Loucy (cell line): ENCODE data around the gene NRXN3.

Experiments
- H2AFZ ChIP-seq: fragments of 200-600 bp; sonication (generic); 2 replicates; pipeline ENCODE4 v1.6.0; 2016; ENCODE audit warnings: antibody characterized with exemption, mild to moderate bottlenecking, low read length, moderate library complexity
- H3F3A ChIP-seq: fragments of 200-600 bp; 2 replicates; pipeline ENCODE4 v1.6.0; 2016; ENCODE audit warnings: antibody characterized with exemption, low read depth, mild to moderate bottlenecking
- H3K27me3 ChIP-seq: fragments of 200-600 bp; sonication (generic); 2 replicates; pipeline ENCODE4 v1.6.1; 2014; ENCODE audit warnings: low read length, mild to moderate bottlenecking; ENCODE audit not compliant: insufficient read depth, poor library complexity, severe bottlenecking
- H3K36me3 ChIP-seq: fragments of 200-600 bp; sonication (generic); 2 replicates; pipeline ENCODE4 v1.6.1; 2016; ENCODE audit warnings: low read length; ENCODE audit not compliant: insufficient read depth
- H3K4me1 ChIP-seq: fragments of 200-600 bp; sonication (generic); 2 replicates; pipeline ENCODE4 v1.5.1; 2014; ENCODE audit warnings: low read length, mild to moderate bottlenecking; ENCODE audit not compliant: insufficient read depth, poor library complexity, severe bottlenecking
- H3K4me2 ChIP-seq: fragments of 200-600 bp; sonication (generic); 2 replicates; pipeline ENCODE4 v1.6.0; 2014; ENCODE audit warnings: antibody characterized with exemption, low read length, low read depth, mild to moderate bottlenecking; ENCODE audit not compliant: poor library complexity, severe bottlenecking
- H3K4me3 ChIP-seq: fragments of 200-600 bp; sonication (generic); 2 replicates; pipeline ENCODE4 v1.5.1; 2014; ENCODE audit warnings: low read length, mild to moderate bottlenecking, mixed read lengths; ENCODE audit not compliant: poor library complexity, severe bottlenecking
- H3K79me2 ChIP-seq: fragments of 200-600 bp; sonication (generic); 2 replicates; pipeline ENCODE4 v1.6.1; 2014; ENCODE audit warnings: low read length; ENCODE audit not compliant: insufficient read depth
- H3K9ac ChIP-seq: fragments of 200-600 bp; sonication (generic); 2 replicates; pipeline ENCODE4 v1.6.0; 2014; ENCODE audit warnings: mild to moderate bottlenecking, low read depth, low read length, moderate library complexity; ENCODE audit not compliant: poor library complexity, severe bottlenecking
- H3K9me2 ChIP-seq: fragments of 200-600 bp; sonication (generic); replicated peaks from 2 replicates; pipeline ENCODE4 v1.6.1; 2016; ENCODE audit warnings: low read depth, low read length, mixed read lengths
- H3K9me3 ChIP-seq: fragments of 200-600 bp; sonication (generic); 2 replicates; pipeline ENCODE4 v1.6.1; 2014; ENCODE audit warnings: mild to moderate bottlenecking, antibody characterized with exemption, low read length, low read depth; ENCODE audit not compliant: insufficient read depth
- H4K20me1 ChIP-seq: fragments of 200-600 bp; sonication (generic); 2 replicates; pipeline ENCODE4 v1.6.0; 2014; ENCODE audit warnings: antibody characterized with exemption, low read length, mild to moderate bottlenecking; ENCODE audit not compliant: insufficient read depth, poor library complexity, severe bottlenecking
- CTCF ChIP-seq: fragments of 200-600 bp; sonication (generic); conservative IDR thresholded peaks from 2 replicates; pipeline ENCODE4 v1.5.1; 2014; ENCODE audit warnings: mild to moderate bottlenecking, antibody characterized with exemption, low read length
- EZH2phosphoT487 ChIP-seq: fragments of 200-600 bp; IDR thresholded peaks from 2 replicates; pipeline ENCODE4 v1.6.1; 2018; ENCODE audit warnings: antibody characterized with exemption, mild to moderate bottlenecking, moderate library complexity, borderline replicate concordance

Gene NRXN3

DNA sequence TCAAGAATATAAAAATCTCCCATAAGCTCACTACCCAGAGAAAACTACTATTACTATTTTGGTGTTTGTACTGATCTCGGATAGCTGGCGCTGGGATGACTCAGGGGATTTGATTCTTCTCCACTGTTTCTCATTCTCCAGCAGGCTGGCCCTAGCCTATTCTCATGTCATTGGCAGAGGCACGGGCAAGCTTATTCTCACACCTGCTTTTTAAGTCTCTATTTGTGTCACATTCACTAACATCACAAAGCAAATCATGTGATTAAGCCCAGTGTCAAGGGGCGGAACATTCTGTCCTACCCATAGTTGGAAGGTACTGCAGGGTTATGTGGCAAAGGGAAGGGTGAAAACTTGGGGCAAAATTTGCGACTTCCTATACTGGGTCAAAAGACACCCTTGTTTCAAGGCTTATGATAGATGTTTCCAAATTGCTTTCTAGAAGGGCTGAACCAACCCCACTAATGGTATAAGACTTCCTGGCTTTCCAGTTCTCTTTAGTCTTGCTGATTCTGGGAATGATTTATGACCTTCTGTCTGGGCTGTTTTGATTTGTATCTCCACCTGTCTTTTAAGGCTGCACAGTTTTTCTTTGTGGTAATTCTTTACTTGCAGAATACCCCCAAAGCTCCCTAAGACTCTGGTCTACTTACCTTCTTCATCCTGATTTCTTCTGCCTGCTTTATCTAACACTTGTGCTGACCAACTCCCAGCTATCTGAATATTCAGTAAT lies 406.4 kb downstream of the NRXN3 start:
- H3K4me2 ChIP-seq = no peak overlapping the region

DNA sequence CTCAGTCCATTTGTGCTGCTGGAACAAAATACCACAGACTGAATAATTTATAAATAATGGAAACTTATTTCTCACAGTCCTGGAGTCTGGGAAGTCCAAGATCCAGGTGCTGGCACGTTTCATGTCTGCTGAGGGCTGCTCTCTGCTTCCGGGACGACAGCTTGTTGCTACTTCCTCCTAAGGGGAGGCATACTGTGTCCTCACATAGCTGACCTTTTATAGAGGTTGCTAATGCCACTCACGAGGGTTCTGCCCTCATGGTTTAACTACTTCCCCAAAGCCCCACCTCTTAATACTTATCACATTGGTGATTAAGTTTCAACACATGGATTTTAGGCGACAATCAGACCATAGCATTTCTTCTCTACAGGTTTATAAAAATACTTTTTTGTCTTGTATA lies 411.1 kb downstream of the NRXN3 start:
- Histone ChIP-seq H3K27me3 (no peaks in the 10 kb centered on the region), H3F3A (no peaks in the 10 kb centered on the region), H3K4me2 (no peak overlapping the region), H3K9ac (no peak overlapping the region), H2AFZ (no peak overlapping the region), H4K20me1 (no peaks in the 10 kb centered on the region), H3K4me1 (no peaks in the 10 kb centered on the region), H3K79me2 (no peaks in the 10 kb centered on the region), H3K4me3 (no peak overlapping the region), H3K9me2 (no peaks in the 10 kb centered on the region), H3K9me3 (no peaks in the 10 kb centered on the region), H3K36me3 (no peaks in the 10 kb centered on the region)
- no peak for TF ChIP-seq CTCF
- TF ChIP-seq EZH2phosphoT487 = no peak

More for the DNA sequence above, 406.4 kb downstream of the NRXN3 start:
- Histone ChIP-seq H3K4me1 (no peaks in the 10 kb centered on the region), H4K20me1 (no peaks in the 10 kb centered on the region), H3K79me2 (no peaks in the 10 kb centered on the region), H3K9me2 (no peaks in the 10 kb centered on the region), H3K9ac (no peak overlapping the region), H3K9me3 (peaks cover 9% of the 10 kb centered on the region; the same call in 1 of the 2 replicates), H2AFZ (no peak overlapping the region), H3K27me3 (no peaks in the 10 kb centered on the region), H3F3A (no peaks in the 10 kb centered on the region), H3K36me3 (no peaks in the 10 kb centered on the region), H3K4me3 (no peak overlapping the region)
- TF ChIP-seq CTCF = no peak
- no peak for TF ChIP-seq EZH2phosphoT487

GRCh38 chr14:78586681-78587080 lies 416.5 kb downstream of the NRXN3 start:
- Histone ChIP-seq H3K4me3 (no peak overlapping the region), H3K9ac (no peak overlapping the region), H3K36me3 (no peaks in the 10 kb centered on the region), H3F3A (no peaks in the 10 kb centered on the region), H3K9me2 (no peaks in the 10 kb centered on the region), H2AFZ (no peak overlapping the region), H4K20me1 (no peaks in the 10 kb centered on the region), H3K9me3 (no peaks in the 10 kb centered on the region), H3K4me1 (no peaks in the 10 kb centered on the region), H3K27me3 (no peaks in the 10 kb centered on the region), H3K79me2 (no peaks in the 10 kb centered on the region), H3K4me2 (no peak overlapping the region)
- TF ChIP-seq EZH2phosphoT487 (no peak), CTCF (no peak)
